Caki2 (cell line): ENCODE measurements around the gene CCP110. TPM values are rescaled to one million over a fixed set of nuclear protein-coding genes. Genes with fewer than 3 reads are reported as not detected.
A peak's percentile ranks its signal among the peaks of the same experiment; 100 is the strongest.

Source experiments
- DNase-seq: peaks from one replicate; pipeline ENCODE4 v3.0.0-alpha.2; 2015; ENCODE audit warnings: low read depth
- in situ Hi-C: cut with HindIII; loops from 2 replicates; pipeline ENCODE4 v1.10.0; 2016; ENCODE audit warnings: low sequenced_read_pairs, low pct_unique_long_range_greater_than_20kb, mixed read lengths
- total RNA-seq: library from RNA; depleted of rRNA; stranded (reverse); fragments of >200 nt; shearing (Covaris generic); gene quantifications from 2 replicates; pipeline ENCODE4 v1.2.3, GENCODE V29; 2014; ENCODE audit warnings: low replicate concordance; rRNA removed

Gene CCP110
- total RNA-seq, 1 experiment from 2014 or later = 10.1 TPM

DNA sequence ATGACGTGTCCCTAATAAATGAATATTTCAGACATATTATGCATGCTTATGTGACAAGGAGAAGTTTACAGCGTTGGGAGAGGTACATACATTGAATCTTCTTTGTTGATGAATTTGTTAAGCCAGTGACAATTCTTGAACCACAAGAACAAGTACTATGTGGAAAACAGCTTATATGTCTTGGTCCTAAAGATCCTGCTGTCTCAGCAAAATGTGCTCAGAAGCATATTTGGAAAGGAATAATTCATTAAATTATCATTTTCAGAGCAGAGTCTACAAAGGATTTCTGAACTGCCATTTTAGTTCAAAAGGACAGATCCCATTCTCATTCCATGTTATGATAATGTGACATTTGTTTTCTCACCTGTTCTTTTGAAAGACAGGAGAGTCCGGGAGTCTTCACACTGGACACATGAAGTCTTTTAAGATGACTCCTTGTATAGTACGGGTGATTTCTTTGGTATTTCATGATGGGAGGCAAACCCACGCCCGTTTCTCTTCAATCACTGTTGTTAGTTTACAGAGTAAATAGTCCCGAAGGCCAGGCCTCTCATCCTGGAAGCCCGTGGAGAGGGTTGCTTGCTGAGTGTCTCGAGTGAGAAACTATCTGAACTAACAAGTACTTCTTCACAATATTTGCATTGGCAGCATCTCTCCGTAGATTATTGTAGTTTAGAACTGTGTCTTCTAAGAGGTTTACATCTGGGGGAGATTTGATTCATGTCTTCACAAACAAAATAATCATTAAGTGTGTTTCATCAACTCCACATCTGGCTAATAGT is 58.5 kb downstream of the CCP110 start:
- in situ Hi-C loops = no loop called here
- DNase-seq = no peak

DNA sequence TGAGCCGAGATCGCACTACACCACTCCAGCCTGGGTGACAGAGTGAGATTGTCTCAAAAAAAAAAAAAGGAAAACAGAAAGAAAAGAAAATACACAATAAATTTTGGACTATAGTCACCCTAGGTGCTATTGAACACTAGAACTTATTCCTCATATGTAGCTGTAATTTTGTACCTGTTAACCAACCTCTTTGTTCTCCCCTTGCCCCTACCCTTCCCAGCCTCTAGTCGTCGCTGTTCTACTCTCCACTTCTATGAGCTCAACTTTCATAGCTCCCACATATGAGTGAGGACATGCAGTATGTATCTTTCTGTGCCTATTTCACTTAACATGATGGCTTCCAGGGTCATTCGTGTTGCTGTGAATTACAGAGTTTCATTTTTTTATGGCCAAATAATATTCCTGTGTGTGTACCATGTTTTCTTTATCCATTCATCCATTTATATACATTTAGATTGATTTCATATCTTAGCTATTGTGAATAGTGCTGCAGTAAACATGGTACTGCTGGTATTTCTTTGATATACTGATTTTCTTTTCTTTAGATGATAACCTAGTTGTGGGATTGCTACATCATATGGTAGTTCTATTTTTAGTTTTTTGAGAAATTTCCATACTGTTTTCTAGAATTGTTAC is 60.0 kb downstream of the CCP110 start:
- peak; percentile 40 for DNase-seq
- in situ Hi-C loops = no loop called here

DNA sequence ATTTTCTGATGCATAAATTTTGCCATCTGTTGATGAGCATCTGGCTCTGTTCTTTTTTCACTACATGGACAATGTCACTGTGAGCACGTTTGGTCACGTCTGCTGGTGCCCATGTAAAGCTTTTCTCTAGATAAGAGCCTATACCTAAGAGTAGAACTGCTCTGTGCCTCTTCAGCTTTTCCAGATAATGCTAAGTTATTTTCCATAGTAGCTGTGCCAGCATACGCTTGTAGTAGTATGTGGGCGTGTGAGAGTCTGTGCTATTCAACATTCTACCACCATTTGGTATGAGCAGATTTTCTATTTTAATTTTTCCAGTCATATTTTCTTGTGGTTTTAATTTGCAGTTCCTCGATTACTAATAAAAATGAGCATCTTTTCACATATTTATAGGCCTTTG is 64.9 kb downstream of the CCP110 start:
- DNase-seq = no peak
- in situ Hi-C loops = no loop called here

DNA sequence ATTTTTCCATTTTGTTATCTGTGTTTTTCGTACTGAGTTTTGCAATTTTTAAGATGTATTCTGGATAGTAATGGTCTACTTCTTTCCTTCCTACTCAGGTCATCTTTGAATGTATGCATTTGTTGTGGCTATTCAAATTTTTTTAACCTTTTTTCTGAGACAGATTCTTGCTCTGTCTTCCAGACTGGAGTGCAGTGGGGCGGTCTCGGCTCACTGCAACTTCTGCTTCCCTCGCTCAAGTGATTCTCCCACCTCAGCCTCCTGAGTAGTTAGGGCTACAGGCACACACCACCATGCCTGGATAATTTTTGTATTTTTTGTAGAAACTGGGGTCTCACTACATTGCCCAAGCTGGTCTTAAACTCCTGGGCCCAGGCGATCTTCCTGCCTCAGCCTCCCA is 65.4 kb downstream of the CCP110 start:
- DNase-seq = no peak
- in situ Hi-C loops = no loop called here

DNA sequence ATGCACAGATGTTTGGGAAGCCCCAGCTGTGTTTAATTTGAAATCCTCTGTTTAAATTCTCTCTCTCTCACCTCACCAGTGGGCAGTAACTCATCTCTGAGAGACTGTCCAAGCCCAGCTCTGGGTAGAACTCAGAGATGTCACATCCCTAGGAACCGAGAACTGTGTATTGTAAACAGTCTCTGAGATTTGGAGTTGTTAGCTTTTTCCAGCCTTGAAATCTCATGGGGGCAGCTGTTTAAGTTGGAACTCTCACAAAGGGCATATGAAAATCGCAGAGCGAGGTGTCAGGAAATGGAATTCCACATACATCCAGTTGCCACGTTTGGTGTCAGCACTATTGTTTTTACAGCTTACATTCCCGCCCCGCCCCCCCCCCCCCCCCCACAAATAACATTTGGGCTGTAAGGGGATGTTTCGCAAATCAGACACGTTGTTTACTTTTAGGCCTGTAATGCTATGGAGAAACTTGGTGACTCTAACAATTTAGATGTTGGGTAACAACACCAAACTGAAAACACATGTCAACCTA is 66.1 kb downstream of the CCP110 start:
- in situ Hi-C loops = no loop called here

DNA sequence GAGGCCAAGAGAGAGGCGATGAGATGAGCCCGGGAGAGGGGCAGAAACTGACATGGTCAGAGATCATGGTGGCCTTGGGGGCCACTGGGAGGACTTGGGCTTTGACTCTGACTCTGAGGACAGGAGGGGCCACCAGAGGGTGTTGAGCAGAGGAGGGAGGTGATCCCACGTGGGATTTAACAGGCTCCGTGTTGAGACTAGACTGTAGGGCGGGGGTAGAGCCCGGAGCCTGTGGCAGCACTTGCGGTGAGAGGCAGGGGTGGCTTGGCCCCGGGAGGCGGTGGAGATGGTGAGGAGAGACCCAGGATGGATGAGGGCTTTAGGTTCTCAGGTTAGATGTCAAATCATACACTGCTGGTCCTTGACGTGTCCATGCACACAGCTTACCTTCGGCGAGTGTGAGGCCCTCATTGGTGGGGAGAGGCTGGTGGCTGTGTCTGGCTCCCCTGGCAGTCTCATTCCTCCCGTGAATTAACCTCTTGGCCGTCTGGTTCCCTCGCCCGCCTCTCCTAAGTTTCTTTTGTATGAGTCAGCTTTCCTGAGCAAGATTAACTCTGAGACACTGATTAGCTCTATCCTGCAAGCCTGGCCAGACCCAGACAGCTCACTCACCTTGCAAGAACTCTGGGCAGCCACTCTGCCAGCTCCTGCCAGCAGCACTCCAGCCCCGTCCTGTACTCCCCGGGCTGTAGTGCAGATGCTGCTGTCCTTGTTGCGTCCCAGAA is 71.5 kb downstream of the CCP110 start:
- peak; percentile 81 for DNase-seq
- in situ Hi-C loops = no loop called here

More for the DNA sequence above, 66.1 kb downstream of the CCP110 start:
- DNase-seq = no peak

DNA sequence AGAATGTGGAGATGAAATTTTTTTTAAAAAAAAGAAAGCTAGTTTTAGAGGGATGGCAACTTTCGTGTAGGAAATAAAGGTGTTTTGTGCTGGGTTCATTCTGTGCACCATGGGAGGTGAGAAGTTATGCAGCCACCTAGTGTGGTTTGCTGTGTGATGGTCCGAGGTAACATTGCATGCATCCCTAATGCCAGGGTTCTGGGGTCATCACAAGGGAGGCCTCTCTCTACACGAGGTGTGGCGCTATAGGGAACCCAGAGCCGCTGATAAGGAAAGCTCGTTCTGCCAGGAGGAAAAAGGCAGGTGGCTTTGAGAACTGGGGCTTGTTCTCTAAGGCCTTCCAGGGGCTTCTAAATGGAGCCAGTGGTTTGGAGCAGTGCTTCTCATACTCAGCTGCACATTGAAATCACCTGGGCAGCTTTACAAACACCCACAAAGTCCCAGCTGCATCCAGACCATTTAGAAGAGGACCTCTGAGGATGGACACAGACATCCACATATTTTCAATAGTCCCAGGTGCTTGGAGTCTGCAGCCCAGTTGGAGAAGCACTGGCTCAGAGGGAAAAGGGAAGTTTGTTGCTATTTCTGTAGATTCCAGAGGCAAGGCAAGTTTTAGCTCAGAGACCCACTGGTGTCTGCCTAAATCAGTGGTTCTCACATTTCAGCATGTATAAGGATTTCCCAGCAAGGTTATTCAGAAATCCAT is 75.2 kb downstream of the CCP110 start:
- DNase-seq = no peak
- in situ Hi-C loops = no loop called here

DNA sequence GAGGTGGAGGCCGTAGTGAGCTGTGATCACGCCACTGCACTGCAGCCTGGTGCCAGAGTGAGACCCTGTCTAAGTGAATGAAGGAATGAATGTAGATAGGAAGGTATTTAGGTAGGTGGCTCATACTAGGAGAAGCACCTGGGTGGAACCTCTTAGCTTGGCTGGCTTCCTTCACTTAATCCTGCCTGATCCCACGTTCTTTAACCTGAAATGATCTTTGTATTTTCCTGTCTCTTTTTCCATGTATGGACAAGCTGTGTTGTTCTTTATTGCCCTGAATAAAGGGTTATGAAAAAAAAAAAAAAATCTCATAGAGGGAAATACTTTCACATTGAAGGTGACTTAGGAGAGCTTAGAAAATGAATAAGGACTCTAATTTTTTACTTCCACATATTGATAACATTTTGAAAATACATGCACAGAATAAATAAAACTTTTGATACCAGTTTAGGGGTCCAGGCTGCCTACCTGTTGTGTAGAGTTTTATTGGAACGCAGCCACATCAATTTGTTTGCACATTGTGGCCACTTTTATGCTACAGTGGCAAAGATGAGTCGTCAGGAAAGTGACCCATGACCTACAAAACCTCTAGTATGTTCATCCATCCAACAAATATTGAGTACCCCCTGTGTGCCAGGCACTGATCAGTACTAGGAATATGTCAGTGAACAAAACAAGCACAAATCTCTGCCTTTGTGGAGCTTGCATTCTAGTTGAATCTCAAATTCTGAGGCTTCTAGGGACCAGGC is 76.4 kb downstream of the CCP110 start:
- in situ Hi-C loops = no loop called here
- no peak for DNase-seq

DNA sequence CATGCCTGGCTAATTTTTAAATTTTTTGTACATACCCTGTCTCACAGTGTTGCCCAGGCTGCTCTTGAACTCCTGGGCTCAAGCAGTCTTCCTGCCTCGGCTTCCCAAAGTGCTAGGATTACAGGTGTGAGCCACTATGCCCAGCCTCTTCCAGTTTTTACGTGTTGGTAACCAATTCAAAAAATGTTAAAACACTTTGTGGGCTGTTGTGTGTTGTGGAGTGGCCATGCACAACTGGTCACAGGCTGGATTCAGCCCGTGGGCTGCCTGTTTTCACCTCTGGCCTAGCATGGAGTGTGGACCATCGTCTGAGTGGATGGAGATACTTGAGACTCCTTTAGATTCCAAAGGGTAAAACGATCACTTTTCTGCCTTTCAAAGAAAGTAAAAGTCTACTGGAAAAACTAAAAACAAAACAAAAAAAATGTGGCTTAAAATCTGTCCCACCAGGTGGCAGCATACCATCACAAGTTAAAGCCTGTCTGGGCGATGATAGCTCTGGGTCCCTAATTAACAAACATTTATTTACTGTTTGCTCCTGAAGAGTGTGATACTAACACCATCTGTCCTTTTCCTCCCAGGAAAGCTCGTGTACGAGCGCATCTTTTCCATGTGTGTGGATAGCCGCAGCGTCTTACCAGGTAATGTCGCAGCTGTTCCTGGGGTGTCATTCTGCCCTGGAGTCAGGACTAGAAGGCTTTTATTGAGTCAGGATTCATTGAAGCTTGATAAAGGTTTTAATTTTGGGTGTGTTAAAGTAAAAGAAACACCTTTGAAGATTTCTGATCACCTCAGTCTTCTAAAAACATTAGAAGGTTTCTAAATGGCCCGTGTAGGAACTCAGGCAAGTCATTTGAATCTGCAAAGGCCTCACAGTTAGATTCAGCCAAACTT is 77.6 kb downstream of the CCP110 start:
- in situ Hi-C loops = no loop called here
- peak; percentile 45 for DNase-seq

Other genes with a start within 250 kb of the CCP110 start
- gene CLEC19A, start 238.2 kb upstream of the CCP110 start, total RNA-seq = not detected in 2 replicates
- 0.10 and 4.7 TPM in 2 replicates for gene TMC5, start 106.1 kb upstream of the CCP110 start, total RNA-seq
- gene GDE1, start 1.8 kb upstream of the CCP110 start, total RNA-seq = 85.5 and 97.7 TPM in 2 replicates
- gene VPS35L, start 31.8 kb downstream of the CCP110 start, total RNA-seq = 16.3 and 20.7 TPM in 2 replicates
- gene KNOP1, start 194.3 kb downstream of the CCP110 start, total RNA-seq = 12.2 and 15.8 TPM in 2 replicates
- 22.0 and 24.1 TPM in 2 replicates for gene IQCK, start 194.3 kb downstream of the CCP110 start, total RNA-seq